ENCODE results near the gene NQO1.
"Not testable (repeated sequence)": the region's sequence is repeated elsewhere in the genome, so short reads cannot be mapped to it uniquely, and the experiment has no call there.

The NQO1 gene

GRCh38 chr16:69726313-69727060, at the start of gene NQO1:
Gene NQO1, minus strand, starts transcription at chr16:69726560. Its CDS starts 121 bp downstream, at chr16:69726439.
- DNase-seq (ENCODE audit: low read depth, low spot score) = peak; percentile 93

DNA sequence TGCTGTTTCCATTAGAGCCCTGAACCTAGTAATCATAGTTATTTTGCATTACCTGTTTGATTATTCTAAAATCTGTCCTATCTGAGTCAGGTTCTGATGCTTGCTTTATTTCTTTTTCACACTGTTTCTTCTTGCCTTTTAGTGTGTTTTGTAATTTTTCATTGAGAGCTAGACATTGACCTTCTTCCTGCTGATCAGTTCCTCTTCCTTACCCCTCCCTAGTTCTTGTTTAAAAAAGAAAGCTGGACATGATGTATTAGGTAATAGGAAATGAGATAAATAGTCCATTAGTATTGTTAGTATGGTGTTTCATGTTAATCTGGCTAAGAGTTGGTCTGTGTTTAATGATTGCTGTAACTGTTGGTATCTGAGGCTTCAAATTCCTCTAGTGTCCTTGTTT, 49.2 kb upstream of the NQO1 start:
- DNase-seq (ENCODE audit: low read depth, low spot score) = no peak

DNA sequence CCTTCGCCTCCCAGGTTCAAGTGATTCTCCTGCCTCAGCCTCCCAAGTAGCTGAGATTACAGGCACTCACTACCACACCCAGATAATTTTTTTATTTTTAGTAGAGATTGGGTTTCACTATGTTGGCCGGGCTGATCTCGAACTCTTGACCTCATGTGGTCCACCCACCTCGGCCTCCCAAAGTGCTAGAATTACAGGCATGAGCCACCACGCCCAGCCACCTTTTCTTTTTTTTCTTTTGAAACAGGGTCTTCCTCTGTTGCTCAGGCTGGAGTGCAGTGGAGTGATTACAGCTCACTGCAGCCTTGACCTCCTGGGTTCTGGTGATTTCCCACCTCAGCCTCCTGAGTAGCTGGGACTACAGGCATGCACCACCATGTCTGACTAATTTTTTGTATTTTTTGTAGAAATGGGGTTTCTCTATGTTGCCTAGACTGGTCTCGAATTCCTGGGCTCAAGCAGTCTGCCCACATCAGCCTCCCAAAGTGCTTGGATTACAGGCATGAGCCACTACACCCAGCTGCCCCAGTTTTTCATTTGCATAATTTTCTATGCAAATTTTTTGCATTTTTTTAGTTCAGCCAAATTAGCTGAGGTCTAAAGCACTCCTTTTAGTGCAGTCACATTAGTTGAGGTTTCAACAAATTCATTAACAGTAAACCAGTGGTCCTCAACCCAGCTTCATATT, 47.0 kb upstream of the NQO1 start:
- no peak for DNase-seq (ENCODE audit: low read depth, low spot score)

GRCh38 chr16:69771651-69771967, 45.2 kb upstream of the NQO1 start:
- DNase-seq (ENCODE audit: low read depth, low spot score) = no peak

GRCh38 chr16:69769404-69769803, 43.0 kb upstream of the NQO1 start:
- no peak for DNase-seq (ENCODE audit: low read depth, low spot score)

GRCh38 chr16:69768666-69769065, 42.3 kb upstream of the NQO1 start:
- DNase-seq (ENCODE audit: low read depth, low spot score) = no peak

DNA sequence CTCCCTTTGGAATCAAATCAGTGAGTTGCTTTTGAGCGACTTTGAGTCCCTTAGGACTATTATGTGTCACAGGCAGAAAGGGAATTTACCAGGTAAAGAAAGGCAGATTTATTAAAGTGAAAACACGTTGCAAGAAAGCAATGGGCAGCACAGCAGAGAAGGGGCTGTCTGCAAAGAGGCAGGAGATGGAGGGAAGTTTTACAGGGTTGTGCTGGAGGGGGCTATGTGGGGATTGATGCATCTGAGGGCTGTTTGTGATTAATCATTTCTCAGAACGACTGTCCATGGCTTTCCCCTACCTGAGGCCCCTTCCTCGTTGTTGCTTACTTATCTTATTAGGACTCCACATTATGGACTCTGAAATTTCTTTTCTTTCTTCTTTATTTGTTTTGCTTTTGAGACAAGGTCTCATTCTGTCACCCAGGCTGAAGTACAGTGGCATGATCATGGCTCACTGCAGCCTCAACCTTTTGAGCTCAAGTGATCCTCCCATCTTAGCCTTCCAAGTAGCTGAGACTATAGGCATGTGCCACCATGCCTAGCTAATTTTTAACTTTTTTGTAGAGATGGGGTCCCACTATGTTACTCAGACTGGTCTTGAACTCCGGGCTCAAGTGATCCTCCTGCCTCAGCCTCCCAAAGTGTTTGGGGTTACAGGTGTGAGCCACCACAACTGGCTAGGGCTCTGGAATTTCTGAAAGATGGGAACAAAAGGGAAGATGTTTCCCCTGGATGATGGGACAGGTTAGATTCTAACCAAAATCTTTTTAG, 41.3 kb upstream of the NQO1 start:
- DNase-seq (ENCODE audit: low read depth, low spot score) = no peak

DNA sequence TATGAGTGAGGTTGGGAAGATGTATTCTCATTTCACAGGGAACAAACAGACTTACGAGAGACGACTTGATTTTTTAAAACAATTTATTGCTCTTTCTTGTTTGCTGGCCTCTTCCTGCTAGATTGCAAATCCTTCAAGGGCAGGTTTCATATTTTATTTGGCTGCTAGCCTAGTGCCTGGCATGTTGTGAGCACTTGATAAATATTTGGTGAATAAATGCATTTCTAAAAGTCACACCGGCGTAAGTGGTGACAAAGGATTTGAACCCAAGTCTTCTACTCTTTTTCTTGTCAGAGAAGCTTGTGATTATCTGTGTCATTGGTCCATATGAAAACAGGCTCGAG, 37.2 kb upstream of the NQO1 start:
- no peak for DNase-seq (ENCODE audit: low read depth, low spot score)

GRCh38 chr16:69762814-69763598, 36.6 kb upstream of the NQO1 start:
- no peak for DNase-seq (ENCODE audit: low read depth, low spot score)

- DNase-seq (ENCODE audit: low read depth, low spot score) = peak; percentile 45
Measured at GRCh38 chr16:69761983-69762813, 35.8 kb upstream of the NQO1 start, which contains the start of gene WWP2. Gene WWP2, plus strand, starts transcription at chr16:69762332. Its CDS starts 24,679 bp downstream, at chr16:69787011.

- DNase-seq (ENCODE audit: low read depth, low spot score) = not testable (repeated sequence)
Measured at GRCh38 chr16:69757375-69757774, 31.0 kb upstream of the NQO1 start.

DNA sequence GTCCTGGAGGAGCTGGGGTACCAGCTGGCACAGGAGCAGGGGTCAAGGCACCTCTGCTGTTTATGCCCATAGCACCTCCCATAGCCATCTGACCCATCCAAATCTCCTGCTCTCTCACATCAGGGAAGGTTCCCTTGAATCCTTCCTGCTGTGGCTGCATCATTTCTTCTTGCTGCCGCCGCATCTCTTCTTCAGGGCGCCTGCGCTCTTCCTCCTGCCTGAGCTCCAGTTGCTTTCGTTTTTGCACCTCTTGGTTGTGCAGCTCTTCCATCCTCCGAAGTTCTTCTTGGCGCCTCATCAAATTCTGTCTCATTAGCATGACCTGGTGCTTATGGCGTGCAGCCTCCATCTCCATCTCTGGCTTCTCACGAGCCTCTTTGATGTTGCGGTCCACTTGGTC, 30.3 kb upstream of the NQO1 start:
- no peak for DNase-seq (ENCODE audit: low read depth, low spot score)

- DNase-seq (ENCODE audit: low read depth, low spot score) = peak; percentile 85
Measured at GRCh38 chr16:69754469-69755310, 28.3 kb upstream of the NQO1 start, which contains the start of gene NOB1. Gene NOB1, minus strand, starts transcription at chr16:69754926. Its CDS starts 16 bp downstream, at chr16:69754910.

GRCh38 chr16:69754143-69754468, 27.7 kb upstream of the NQO1 start:
- DNase-seq (ENCODE audit: low read depth, low spot score) = no peak

GRCh38 chr16:69748694-69749345, 22.5 kb upstream of the NQO1 start:
- no peak for DNase-seq (ENCODE audit: low read depth, low spot score)

DNA sequence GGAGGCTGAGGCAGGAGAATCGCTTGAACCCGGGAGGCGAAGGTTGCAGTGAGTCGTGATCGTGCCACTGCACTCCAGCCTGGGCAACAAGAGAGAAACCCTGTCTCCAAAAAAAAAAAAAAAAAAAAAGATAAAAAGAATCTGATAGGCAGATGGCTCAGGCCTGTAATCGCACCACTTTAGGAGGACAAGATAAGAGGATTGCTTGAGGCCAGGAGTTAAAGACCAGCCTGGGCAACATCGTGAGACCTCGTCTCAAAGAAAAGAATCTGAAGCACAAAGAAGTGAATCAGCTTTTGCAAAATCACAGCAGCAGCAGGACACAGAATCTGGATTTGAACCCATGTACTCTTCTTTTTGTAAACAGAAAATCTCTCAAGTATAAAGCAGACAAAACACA, 20.8 kb upstream of the NQO1 start:
- no peak for DNase-seq (ENCODE audit: low read depth, low spot score)

GRCh38 chr16:69745959-69746358, 19.6 kb upstream of the NQO1 start:
- no peak for DNase-seq (ENCODE audit: low read depth, low spot score)

GRCh38 chr16:69745232-69745612, 18.9 kb upstream of the NQO1 start:
- no peak for DNase-seq (ENCODE audit: low read depth, low spot score)

- no peak for DNase-seq (ENCODE audit: low read depth, low spot score)
Measured at GRCh38 chr16:69744363-69745231, 18.2 kb upstream of the NQO1 start.
